Heart left ventricle (tissue), 16 donors: ENCODE data around the gene HMGN1. TPM values are rescaled to one million over a fixed set of nuclear protein-coding genes. Genes with fewer than 3 reads are reported as not detected.

Experiments used
- ATAC-seq, 4 donors: fragments of 200-7000 bp; cut with Tn5 transposase; one replicate each; pipeline ENCODE4 v1.9.1; 2020 to 2022; ENCODE audit warnings: moderate library complexity in 4 of 4, mild to moderate bottlenecking in 3 of 4, moderate number of reproducible peaks in 1 of 4
- DNase-seq, 5 donors: peaks; one replicate each; pipeline ENCODE4 v3.0.0-alpha.2; 2020
- H3K27ac ChIP-seq, 12 donors: fragments of 200-600 bp; sonication (generic) in 4 of 12; one replicate each; pipeline versions ENCODE4 v1.5.0 to v1.8.0; 2016 to 2022; ENCODE audit warnings: mild to moderate bottlenecking in 2 of 12
- H3K27me3 ChIP-seq, 9 donors: fragments of 200-600 bp; sonication (generic) in 2 of 9; one replicate each; pipeline versions ENCODE4 v1.5.1 to v1.8.0; 2016 to 2022; ENCODE audit warnings: mild to moderate bottlenecking in 3 of 9
- H3K36me3 ChIP-seq, 9 donors: fragments of 200-600 bp; sonication (generic) in 2 of 9; one replicate each; pipeline versions ENCODE4 v1.5.0 to v1.8.0; 2018 to 2022; ENCODE audit warnings: mild to moderate bottlenecking in 2 of 9
- H3K4me1 ChIP-seq, 12 donors: fragments of 200-600 bp; sonication (generic) in 4 of 12; one replicate each; pipeline versions ENCODE4 v1.5.0 to v1.8.0; 2016 to 2022; ENCODE audit warnings: mild to moderate bottlenecking in 3 of 12
- H3K4me3 ChIP-seq, 12 donors: fragments of 200-600 bp; sonication (generic) in 4 of 12; one replicate each; pipeline versions ENCODE4 v1.5.0 to v1.8.0; 2017 to 2022; ENCODE audit warnings: mild to moderate bottlenecking in 9 of 12, moderate library complexity in 4 of 12
- H3K9me3 ChIP-seq, 12 donors: fragments of 200-600 bp; sonication (generic) in 4 of 12; one replicate each; pipeline versions ENCODE4 v1.5.0 to v1.8.0; 2016 to 2022; ENCODE audit warnings: mild to moderate bottlenecking in 1 of 12
- POLR2A ChIP-seq, 2 donors: fragments of 450-650 bp; IDR thresholded peaks; one replicate each; pipeline ENCODE4 v1.6.1; 2017; ENCODE audit warnings: antibody characterized with exemption in 2 of 2, mild to moderate bottlenecking in 2 of 2, moderate library complexity in 2 of 2
- WGBS, 4 donors: extraction: QIAGEN DNeasy Blood & Tissue Kit in 2 of 4; methylation state at CpG; one replicate each; pipeline versions ENCODE4 v1.1.5 to v1.1.7; 2013 to 2018; 5-methylcytosine and 5-hydroxymethylcytosine counted together
- intact Hi-C, 10 donors: fragments of 100-400 bp; cut with DNase I; formaldehyde crosslinking; loops; one replicate each; pipeline versions ENCODE4 v1.11.1 to v1.14.2; 2022
- polyA plus RNA-seq, 2 donors: library from polyadenylated mRNA; stranded (reverse); fragments of 200-250 nt; gene quantifications; one replicate each; pipeline ENCODE4 v1.2.3, GENCODE V29; 2013
- total RNA-seq, 9 donors: library from RNA; depleted of rRNA in 2 of 9; stranded (reverse); fragments of >200 nt in 2 of 9; fragmentation: NEBNext Ultra II Directional in 3 of 9; extraction: Animal tissue kit (Norgen Biotek cat#: 25700) in 3 of 9; gene quantifications; one replicate each; pipeline versions ENCODE4 v1.1.0 to v1.2.4, GENCODE V29; 2016 to 2023
- TF ChIP-seq, protein P1 (sequence below), 12 donors: fragments of 200-600 bp; sonication (generic) in 4 of 12; IDR thresholded peaks; one replicate each; pipeline versions ENCODE4 v1.5.0 to v1.8.0; 2018 to 2022; ENCODE audit warnings: antibody characterized with exemption in 12 of 12, mild to moderate bottlenecking in 5 of 12
- donor health status: ischemic (EF 13 %, LVEDD 7.1; RV severe dilation, severe dysfunction).
- donor health status: healthy with polysubstance abuse.
- donor health status: DM: no; HTN: yes; CAD: no.
- donor health status: DM: no; HTN: no; CAD: no.
- donor health status: ischemic (EF 25% LVEDD 6.9; RV normal size, moderate dysfunction).
- donor health status: ischemic (EF 25% LVEDD 5.7; RV mildly dilated, moderate dysfunction).
- donor health status: healthy.
- donor health status: DM: yes; HTN: yes; CAD: no.
- donor health status: ischemic (EF 35%, LVEDD 5.7; RV mildly dilated, moderate dysfunction).
- donor health status: nonischemic (EF 11% LVEDD 7.7; RV severe dilation, severe dysfunction).
- donor health status: DM: yes; HTN: yes; CAD: no.
- donor health status: PGD.
- donor health status: ischemic (EF 29% LVEDD 5.4; RV normal size, mild dysfunction).
- donor health status: nonischemic (EF 23%, LVEDD 6.1; RV moderate dilation, normal function).

HMGN1 gene
- total and polyA plus RNA-seq, 11 donors, result 35.9 to 108 (median 43.9) TPM

DNA sequence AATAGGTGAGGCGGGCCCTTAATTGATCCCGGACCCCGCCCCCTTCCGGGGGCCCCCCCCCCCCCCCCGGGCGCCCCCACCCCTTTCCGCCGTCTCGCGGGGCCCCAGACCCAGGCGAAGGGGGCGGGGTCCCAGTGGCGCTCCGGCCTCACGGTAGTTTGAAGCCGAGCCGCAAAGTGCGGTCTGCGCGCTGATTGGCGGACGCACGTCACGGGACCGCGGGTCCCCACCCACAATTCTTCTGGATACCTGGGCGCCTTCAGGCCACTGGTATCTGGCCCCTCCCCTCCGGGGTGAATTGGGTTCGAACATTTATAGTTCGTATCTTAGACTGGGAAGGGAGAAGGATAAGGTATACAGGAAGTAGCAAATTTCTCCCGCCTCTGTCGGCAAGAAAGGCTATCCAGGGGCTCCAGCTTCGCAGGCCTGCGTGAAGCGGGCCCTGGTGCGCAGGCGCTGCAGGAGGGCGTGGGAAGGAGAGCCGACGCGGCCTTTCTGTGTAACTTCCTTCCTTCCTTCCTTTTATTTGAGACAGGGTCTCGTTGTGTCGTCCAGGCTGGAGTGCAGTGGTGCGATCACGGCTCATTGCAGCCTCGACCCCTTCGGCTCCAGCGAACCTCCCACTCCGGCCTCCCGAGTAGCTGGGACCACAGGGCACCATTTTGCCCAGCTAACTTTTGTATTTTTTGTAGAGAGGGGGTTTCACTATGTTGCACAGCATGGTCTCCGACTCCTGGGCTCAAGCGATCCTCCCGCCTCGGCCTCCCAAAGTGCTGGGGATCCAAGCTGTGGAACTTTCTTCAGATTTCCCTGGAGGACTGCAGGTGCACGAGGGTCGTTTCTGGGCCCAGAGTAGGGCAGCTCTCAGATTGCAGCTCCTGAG, 564 bp upstream of the HMGN1 start:
- Histone ChIP-seq H3K36me3 (peaks cover 0 to 24% (median 14%) of the 10 kb centered on the region in 9 donors), H3K9me3 (peaks cover 0 to 5% (median 0%) of the 10 kb centered on the region in 12 donors), H3K27me3 (no peaks in the 10 kb centered on the region), H3K27ac (peak overlapping the region; percentile 86 to 97 (median 93)), H3K4me1 (peaks cover 0 to 39% (median 24%) of the 10 kb centered on the region in 12 donors), H3K4me3 (peak overlapping the region; percentile 62 to 93 (median 80))
- WGBS, 4 donors, result 9 to 16% (median 13%) methylated on average over 41 to 56 of the region's 56 CpGs
- TF ChIP-seq, protein P1, sequence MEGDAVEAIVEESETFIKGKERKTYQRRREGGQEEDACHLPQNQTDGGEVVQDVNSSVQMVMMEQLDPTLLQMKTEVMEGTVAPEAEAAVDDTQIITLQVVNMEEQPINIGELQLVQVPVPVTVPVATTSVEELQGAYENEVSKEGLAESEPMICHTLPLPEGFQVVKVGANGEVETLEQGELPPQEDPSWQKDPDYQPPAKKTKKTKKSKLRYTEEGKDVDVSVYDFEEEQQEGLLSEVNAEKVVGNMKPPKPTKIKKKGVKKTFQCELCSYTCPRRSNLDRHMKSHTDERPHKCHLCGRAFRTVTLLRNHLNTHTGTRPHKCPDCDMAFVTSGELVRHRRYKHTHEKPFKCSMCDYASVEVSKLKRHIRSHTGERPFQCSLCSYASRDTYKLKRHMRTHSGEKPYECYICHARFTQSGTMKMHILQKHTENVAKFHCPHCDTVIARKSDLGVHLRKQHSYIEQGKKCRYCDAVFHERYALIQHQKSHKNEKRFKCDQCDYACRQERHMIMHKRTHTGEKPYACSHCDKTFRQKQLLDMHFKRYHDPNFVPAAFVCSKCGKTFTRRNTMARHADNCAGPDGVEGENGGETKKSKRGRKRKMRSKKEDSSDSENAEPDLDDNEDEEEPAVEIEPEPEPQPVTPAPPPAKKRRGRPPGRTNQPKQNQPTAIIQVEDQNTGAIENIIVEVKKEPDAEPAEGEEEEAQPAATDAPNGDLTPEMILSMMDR (IDR thresholded peaks at IDR 0.05), result no peak
- TF ChIP-seq POLR2A (IDR thresholded peaks at IDR 0.05), result peak in 1 of 2 donors; percentile 33
- DNase-seq (peak; percentile 96 to 97 (median 97)), ATAC-seq (peak; percentile 95 to 97 (median 97))
- intact Hi-C loops, result loop anchor here (1.0 to 5.0 kb wide), 8 partner anchors 29 to 43 kb away; partner anchors contain the start of gene BRWD1 (in 5 of the 10)

DNA sequence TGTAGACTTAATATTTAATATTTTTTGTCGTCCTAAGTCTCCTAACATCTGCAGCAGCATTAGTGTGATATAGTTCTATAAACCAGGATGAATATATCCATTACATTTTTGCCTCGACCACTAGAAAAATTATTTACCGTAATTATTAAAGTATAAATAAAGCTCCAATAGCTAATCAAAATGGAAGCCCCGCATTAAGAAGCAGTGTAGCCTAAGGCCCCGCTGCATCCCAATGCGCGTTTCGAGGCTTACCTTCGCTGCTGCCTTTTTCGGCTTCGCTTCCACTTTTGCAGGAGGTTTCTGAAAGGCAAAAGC, 891 bp downstream of the HMGN1 start:
- Histone ChIP-seq H3K36me3 (peaks cover 0 to 39% (median 28%) of the 10 kb centered on the region in 9 donors), H3K9me3 (peaks cover 0 to under 1% (median 0%) of the 10 kb centered on the region in 12 donors), H3K27ac (peak overlapping the region; percentile 86 to 97 (median 93)), H3K4me3 (peak overlapping the region; percentile 62 to 93 (median 80)), H3K27me3 (no peaks in the 10 kb centered on the region), H3K4me1 (peaks cover 0 to 40% (median 24%) of the 10 kb centered on the region in 12 donors)
- intact Hi-C loops, result loop anchor here (1.0 to 5.0 kb wide), 9 partner anchors 31 to 44 kb away; partner anchors contain the start of gene BRWD1 (in 6 of the 10)
- ATAC-seq, result peak in 1 of 4 donors; percentile 0
- TF ChIP-seq, protein P1 (IDR thresholded peaks at IDR 0.05), result no peak
- no peak for TF ChIP-seq POLR2A (IDR thresholded peaks at IDR 0.05)
- WGBS, 4 donors, result 1% methylated on average over 11 of the region's 11 CpGs
- no peak for DNase-seq

DNA sequence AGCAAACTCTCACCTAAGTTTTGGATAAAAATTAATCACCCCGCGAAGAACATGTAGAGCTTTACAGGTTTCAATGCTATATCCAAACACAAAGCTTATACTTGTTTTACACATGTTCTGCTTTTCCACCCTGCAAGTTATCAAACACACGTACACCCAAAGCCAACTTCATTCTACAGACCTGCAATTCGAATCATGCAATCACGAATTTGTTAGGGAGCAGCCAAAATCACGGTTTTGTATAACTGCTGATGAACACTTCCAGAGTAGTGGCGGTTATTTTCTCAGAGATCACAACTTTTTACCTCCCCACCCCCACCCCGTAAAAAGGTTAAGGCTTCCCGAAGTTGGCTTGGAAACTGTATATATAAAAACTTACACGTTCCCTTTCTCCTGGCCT, 1.4 kb downstream of the HMGN1 start:
- peak overlapping the region; percentile 62 to 93 (median 80) for H3K4me3 ChIP-seq
- peak overlapping the region in 10 of 12 donors; percentile 89 to 97 (median 93) for H3K27ac ChIP-seq
- H3K27me3 ChIP-seq, result no peaks in the 10 kb centered on the region
- TF ChIP-seq, protein P1 (IDR thresholded peaks at IDR 0.05), result no peak
- TF ChIP-seq POLR2A (IDR thresholded peaks at IDR 0.05), result no peak
- H3K4me1 ChIP-seq, result peaks cover 0 to 40% (median 24%) of the 10 kb centered on the region in 12 donors
- WGBS, 4 donors, result 7 to 15% (median 15%) methylated on average over 10 of the region's 10 CpGs
- DNase-seq (no peak), ATAC-seq (no peak)
- no peaks in the 10 kb centered on the region for H3K9me3 ChIP-seq
- H3K36me3 ChIP-seq, result peaks cover 0 to 42% (median 32%) of the 10 kb centered on the region in 9 donors
- intact Hi-C loops, result loop anchor here in 5 of 10 donors (2.0 to 5.0 kb wide), 3 partner anchors 33 to 45 kb away; no protein-coding TSS in a partner anchor
